ENCODE results near the gene MYO3B. TPM values are rescaled to one million over a fixed set of nuclear protein-coding genes. Genes with fewer than 3 reads are reported as not detected.
"Not testable (repeated sequence)": the region's sequence is repeated elsewhere in the genome, so short reads cannot be mapped to it uniquely, and the experiment has no call there.

Gene MYO3B
- total RNA-seq, 2 donors from 2014 or later, result 0.09 to 0.74 TPM

DNA sequence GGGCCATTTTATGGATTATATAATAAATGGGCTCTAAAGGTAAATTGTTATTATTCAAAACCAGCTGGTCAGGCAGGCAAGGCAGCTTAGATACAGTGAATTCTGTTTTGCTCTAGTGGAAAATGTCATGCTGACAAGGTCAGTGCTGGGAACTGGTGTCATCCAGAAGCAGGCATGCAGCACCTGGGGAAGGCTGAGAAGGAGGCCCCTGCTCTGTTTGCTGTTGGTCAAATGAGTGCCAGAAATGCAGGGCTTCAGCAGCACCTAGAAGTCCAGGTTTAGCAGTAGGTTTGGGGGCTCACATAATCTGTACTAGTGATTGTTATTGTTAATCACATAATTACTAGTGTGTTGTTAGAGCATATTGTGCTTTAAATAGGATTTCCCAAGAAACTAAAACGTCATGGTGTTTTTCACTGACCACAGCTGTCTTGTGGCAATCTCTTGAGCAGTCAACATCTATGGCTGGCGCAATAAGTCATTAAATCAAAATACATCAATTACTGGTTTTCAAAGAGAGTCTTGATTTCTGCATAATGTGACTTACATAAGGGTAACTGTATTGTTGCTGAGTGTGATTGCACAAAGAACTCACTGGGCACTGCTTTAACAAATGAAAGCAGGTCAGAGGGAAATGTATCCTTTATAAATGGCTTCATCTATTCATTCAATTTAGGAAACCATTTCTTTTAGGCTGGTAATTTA is 99.1 kb downstream of the MYO3B start:
- Histone ChIP-seq H3K9me3 (no peaks in the 10 kb centered on the region), H3K4me1 (replicated peaks) (no peaks in the 10 kb centered on the region), H3K4me3 (no peak overlapping the region), H3K36me3 (no peaks in the 10 kb centered on the region), H3K27ac (no peak overlapping the region), H3K27me3 (replicated peaks; ENCODE audit: insufficient read depth) (no peaks in the 10 kb centered on the region)
- no peak for DNase-seq (ENCODE audit: low spot score)
- WGBS, result 67% methylated on average over 2 of the region's 2 CpGs
- intact Hi-C loops (cut with DNase I), result no loop called here
- no peak for TF ChIP-seq CTCF (IDR thresholded peaks at IDR 0.05)
- no peak for TF ChIP-seq POLR2A (IDR thresholded peaks at IDR 0.05)
- no peak for TF ChIP-seq POLR2AphosphoS5 (IDR thresholded peaks at IDR 0.05)

DNA sequence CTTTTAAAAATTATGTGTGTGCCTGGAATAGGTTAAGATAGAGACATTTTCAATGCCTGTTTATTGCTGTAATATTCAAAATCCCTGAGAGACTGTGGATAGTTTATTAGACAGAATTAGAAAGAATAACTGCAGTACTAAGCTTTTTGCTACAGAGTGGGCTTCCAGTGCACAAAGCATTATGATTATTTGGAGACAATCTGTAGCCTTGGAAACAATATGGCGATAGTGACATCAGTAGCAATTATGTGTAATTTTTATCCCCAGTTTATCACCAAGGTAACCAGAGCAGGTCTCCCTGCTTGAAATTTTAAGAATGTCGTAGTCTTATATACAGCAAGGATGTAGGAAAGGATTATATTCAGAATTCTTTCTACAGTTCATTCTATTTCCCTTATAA is 100.0 kb downstream of the MYO3B start:
- H3K27ac ChIP-seq, result no peak overlapping the region
- no peaks in the 10 kb centered on the region for H3K4me1 ChIP-seq (replicated peaks)
- H3K36me3 ChIP-seq, result no peaks in the 10 kb centered on the region
- no peaks in the 10 kb centered on the region for H3K9me3 ChIP-seq
- no peaks in the 10 kb centered on the region for H3K27me3 ChIP-seq (replicated peaks; ENCODE audit: insufficient read depth)
- intact Hi-C loops (cut with DNase I), result no loop called here
- TF ChIP-seq POLR2A (IDR thresholded peaks at IDR 0.05) (no peak), POLR2AphosphoS5 (IDR thresholded peaks at IDR 0.05) (no peak)
- 72% methylated on average over 2 of the region's 2 CpGs for WGBS
- no peak for DNase-seq (ENCODE audit: low spot score)
- H3K4me3 ChIP-seq, result no peak overlapping the region

DNA sequence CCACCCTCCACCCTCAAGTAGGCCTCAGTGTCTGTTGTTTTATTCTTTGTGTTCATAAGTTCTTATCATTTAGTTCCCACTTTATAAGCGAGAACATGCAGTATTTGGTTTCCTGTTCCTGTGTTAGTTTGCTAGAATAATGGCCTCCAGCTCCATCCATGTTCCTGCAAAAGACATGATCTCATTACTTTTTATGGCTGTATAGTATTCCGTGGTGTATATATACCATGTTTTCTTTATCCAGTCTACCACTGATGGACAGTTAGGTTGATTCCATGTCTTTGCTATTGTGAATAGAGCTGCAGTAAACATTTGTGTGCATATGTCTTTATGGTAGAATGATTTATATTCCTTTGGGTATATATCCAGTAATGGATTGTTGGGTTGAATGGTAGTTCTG is 101.7 kb downstream of the MYO3B start:
- H3K9me3 ChIP-seq; intact Hi-C loops (cut with DNase I); H3K36me3 ChIP-seq; H3K27ac ChIP-seq; H3K4me1 ChIP-seq (replicated peaks); H3K27me3 ChIP-seq (replicated peaks; ENCODE audit: insufficient read depth); DNase-seq (ENCODE audit: low spot score); H3K4me3 ChIP-seq: not testable (repeated sequence)
- 65% methylated on average over 2 of the region's 2 CpGs for WGBS

DNA sequence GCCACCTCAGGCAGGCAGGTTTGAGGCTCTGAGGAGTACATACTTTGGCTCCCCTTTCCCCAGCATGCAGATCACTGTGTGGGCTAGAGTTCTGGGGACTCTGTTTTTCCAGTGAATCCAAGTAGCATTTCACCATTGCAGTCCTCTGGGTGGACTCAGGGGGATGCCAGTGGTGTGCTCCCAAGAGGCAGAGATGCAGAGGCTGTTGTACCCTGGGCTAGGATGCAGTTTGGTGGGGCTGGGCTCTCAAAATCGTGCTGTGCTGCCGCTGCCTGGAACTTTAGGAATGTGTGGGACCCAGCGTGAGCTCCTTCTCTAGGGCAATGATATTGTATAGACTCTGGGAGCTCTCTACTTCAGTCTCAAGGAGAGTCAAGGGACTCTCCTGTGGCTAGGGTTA is 104.9 kb downstream of the MYO3B start:
- no peaks in the 10 kb centered on the region for H3K27me3 ChIP-seq (replicated peaks; ENCODE audit: insufficient read depth)
- intact Hi-C loops (cut with DNase I), result no loop called here
- TF ChIP-seq POLR2AphosphoS5 (IDR thresholded peaks at IDR 0.05), result no peak
- TF ChIP-seq POLR2A (IDR thresholded peaks at IDR 0.05), result no peak
- no peak for TF ChIP-seq CTCF (IDR thresholded peaks at IDR 0.05)
- H3K4me3 ChIP-seq, result no peak overlapping the region
- no peak for DNase-seq (ENCODE audit: low spot score)
- no peaks in the 10 kb centered on the region for H3K36me3 ChIP-seq
- H3K4me1 ChIP-seq (replicated peaks), result no peaks in the 10 kb centered on the region
- H3K9me3 ChIP-seq, result no peaks in the 10 kb centered on the region
- 28% methylated on average over 3 of the region's 3 CpGs for WGBS
- no peak overlapping the region for H3K27ac ChIP-seq

- DNase-seq (ENCODE audit: low spot score), result no peak
- TF ChIP-seq POLR2AphosphoS5 (IDR thresholded peaks at IDR 0.05), result no peak
- TF ChIP-seq CTCF (IDR thresholded peaks at IDR 0.05), result no peak
- no peak for TF ChIP-seq POLR2A (IDR thresholded peaks at IDR 0.05)
- Histone ChIP-seq H3K27ac (no peak overlapping the region), H3K9me3 (no peaks in the 10 kb centered on the region), H3K36me3 (no peaks in the 10 kb centered on the region), H3K27me3 (replicated peaks; ENCODE audit: insufficient read depth) (no peaks in the 10 kb centered on the region), H3K4me3 (no peak overlapping the region), H3K4me1 (replicated peaks) (no peaks in the 10 kb centered on the region)
- intact Hi-C loops (cut with DNase I), result no loop called here
- 91% methylated on average over 1 of the region's 1 CpG for WGBS
Measured at GRCh38 chr2:170284205-170284604, 106.3 kb downstream of the MYO3B start.

- WGBS, result 89% methylated on average over 1 of the region's 1 CpG
- no peak overlapping the region for H3K27ac ChIP-seq
- H3K9me3 ChIP-seq, result no peaks in the 10 kb centered on the region
- no peak for DNase-seq (ENCODE audit: low spot score)
- H3K4me1 ChIP-seq (replicated peaks), result no peaks in the 10 kb centered on the region
- intact Hi-C loops (cut with DNase I), result no loop called here
- H3K36me3 ChIP-seq, result no peaks in the 10 kb centered on the region
- H3K27me3 ChIP-seq (replicated peaks; ENCODE audit: insufficient read depth), result no peaks in the 10 kb centered on the region
- no peak overlapping the region for H3K4me3 ChIP-seq
- TF ChIP-seq CTCF (IDR thresholded peaks at IDR 0.05) (no peak), POLR2AphosphoS5 (IDR thresholded peaks at IDR 0.05) (no peak), POLR2A (IDR thresholded peaks at IDR 0.05) (no peak)
Measured at GRCh38 chr2:170288859-170289258, 110.9 kb downstream of the MYO3B start.

Measured in prostate gland (tissue), 2 donors.